Kidney (tissue), 14 donors: ENCODE data around the gene TEX14. TPM values are rescaled to one million over a fixed set of nuclear protein-coding genes. Genes with fewer than 3 reads are reported as not detected.

Experiments used
- DNase-seq, 5 donors: peaks; one replicate each; pipeline ENCODE4 v3.0.0-alpha.2; 2013 to 2020
- FAIRE-seq: peaks from 2 replicates; lab custom pipeline; 2012; peaks lifted over from hg19 to GRCh38; lab: Jason Lieb, UNC
- H3K27ac ChIP-seq, 2 donors: one replicate each; pipeline ENCODE4 v1.7.0; 2013; ENCODE audit warnings: low read depth in 2 of 2, low read length in 2 of 2, inconsistent platforms in 1 of 2
- H3K27me3 ChIP-seq: one replicate; pipeline ENCODE4 v1.7.1; 2013; ENCODE audit warnings: low read length, inconsistent platforms; ENCODE audit not compliant: control insufficient read depth, insufficient read depth
- H3K36me3 ChIP-seq, 3 donors: one replicate each; pipeline versions ENCODE4 v1.7.0 to v1.7.1; 2013; ENCODE audit warnings: low read length in 3 of 3, control low read depth in 1 of 3, inconsistent platforms in 1 of 3; ENCODE audit not compliant: insufficient read depth in 3 of 3, control insufficient read depth in 2 of 3
- H3K4me1 ChIP-seq, 3 donors: one replicate each; pipeline versions ENCODE4 v1.7.0 to v1.7.1; 2013; ENCODE audit warnings: low read length in 3 of 3, inconsistent platforms in 1 of 3, low read depth in 1 of 3; ENCODE audit not compliant: control insufficient read depth in 2 of 3, insufficient read depth in 2 of 3
- H3K4me3 ChIP-seq, 3 donors: one replicate each; pipeline versions ENCODE4 v1.7.0 to v1.8.1; 2013; ENCODE audit warnings: low read length in 3 of 3, control low read depth in 1 of 3, inconsistent platforms in 1 of 3
- H3K9ac ChIP-seq, 3 donors: one replicate each; pipeline versions ENCODE4 v1.7.0 to v1.7.1; 2013; ENCODE audit warnings: low read length in 3 of 3, control low read depth in 1 of 3, inconsistent platforms in 1 of 3
- H3K9me3 ChIP-seq, 3 donors: one replicate each; pipeline versions ENCODE4 v1.7.0 to v1.7.1; 2013; ENCODE audit warnings: low read length in 3 of 3, control low read depth in 1 of 3, inconsistent platforms in 1 of 3; ENCODE audit not compliant: control insufficient read depth in 2 of 3, insufficient read depth in 1 of 3
- CTCF ChIP-seq: IDR thresholded peaks from 3 replicates; pipeline ENCODE4 v1.5.1; 2012; ENCODE audit warnings: mild to moderate bottlenecking, moderate library complexity, borderline replicate concordance; ENCODE audit not compliant: insufficient read depth; ENCODE audit errors: extremely low read depth
- intact Hi-C: fragments of 100-400 bp; cut with DNase I; formaldehyde crosslinking; loops from one replicate; pipeline ENCODE4 v1.11.1; 2022
- polyA plus RNA-seq: library from polyadenylated mRNA; stranded (reverse); fragments of 350-450 nt; fragmentation: Illumina TruSeq; extraction: RNeasy Lipid Tissue Mini Kit (QIAGEN cat#74804); gene quantifications from one replicate; pipeline ENCODE4 v1.2.3, GENCODE V29; 2014; ENCODE audit warnings: low read depth, low replicate concordance; ENCODE audit not compliant: insufficient read depth
- total RNA-seq: library from RNA; stranded (reverse); fragmentation: NEBNext Ultra II Directional; extraction: Animal tissue kit (Norgen Biotek cat#: 25700); gene quantifications from one replicate; pipeline ENCODE4 v1.2.1, GENCODE V29; 2021
- donor health status: control.
- donor health status: control.
- donor health status: control.
- donor health status: control.
- donor health status: control.
- donor health status: DM: yes; HTN: yes; CAD: no.
- donor health status: Normal renal cell carcinoma (clear cell type).

Gene TEX14
- total and polyA plus RNA-seq, 2 donors from 2014 or later = 0.09 to 0.22 TPM

GRCh38 chr17:58568044-58568799 is 123.6 kb downstream of the TEX14 start:
- Histone ChIP-seq H3K27me3 (no peaks in the 10 kb centered on the region), H3K4me3 (no peak overlapping the region), H3K4me1 (no peaks in the 10 kb centered on the region), H3K9me3 (no peaks in the 10 kb centered on the region), H3K27ac (no peak overlapping the region), H3K9ac (no peak overlapping the region), H3K36me3 (no peaks in the 10 kb centered on the region)
- FAIRE-seq (no peak), DNase-seq (no peak)
- intact Hi-C loops = no loop called here
- TF ChIP-seq CTCF = no peak

GRCh38 chr17:58565389-58566311 is 126.2 kb downstream of the TEX14 start:
- intact Hi-C loops = no loop called here
- DNase-seq (no peak), FAIRE-seq (no peak)
- no peak overlapping the region for H3K27ac ChIP-seq
- H3K4me3 ChIP-seq = no peak overlapping the region
- H3K9ac ChIP-seq = no peak overlapping the region
- H3K9me3 ChIP-seq = no peaks in the 10 kb centered on the region
- no peaks in the 10 kb centered on the region for H3K36me3 ChIP-seq
- TF ChIP-seq CTCF = no peak
- no peaks in the 10 kb centered on the region for H3K27me3 ChIP-seq
- no peaks in the 10 kb centered on the region for H3K4me1 ChIP-seq

GRCh38 chr17:58564971-58565370 is 126.9 kb downstream of the TEX14 start:
- no peak for FAIRE-seq

More at GRCh38 chr17:58564971-58565370, 126.9 kb downstream of the TEX14 start:
- Histone ChIP-seq H3K27me3 (no peaks in the 10 kb centered on the region), H3K27ac (no peak overlapping the region), H3K36me3 (no peaks in the 10 kb centered on the region), H3K9me3 (no peaks in the 10 kb centered on the region), H3K9ac (no peak overlapping the region), H3K4me1 (no peaks in the 10 kb centered on the region), H3K4me3 (no peak overlapping the region)
- no peak for DNase-seq
- intact Hi-C loops = no loop called here
- no peak for TF ChIP-seq CTCF
